ENCODE measurements around the gene POC1B. TPM values are rescaled to one million over a fixed set of nuclear protein-coding genes. Genes with fewer than 3 reads are reported as not detected.

POC1B gene
- total RNA-seq, 4 donors from 2014 or later = 24.3 to 42.9 (median 31.1) TPM

GRCh38 chr12:89386138-89386537 lies 139.7 kb downstream of the POC1B start:
- H3K4me3 ChIP-seq = no peak overlapping the region
- TF ChIP-seq POLR2A (IDR thresholded peaks at IDR 0.05) (peak in 1 of 2 donors; percentile 46), CTCF (IDR thresholded peaks at IDR 0.05) (no peak)
- DNase-seq = peak in 1 of 3 donors; percentile 62
- no peaks in the 10 kb centered on the region for H3K9me3 ChIP-seq
- H3K27ac ChIP-seq = peak overlapping the region in 3 of 4 donors; percentile 29 to 79 (median 61)
- peaks cover 0 to 30% (median 13%) of the 10 kb centered on the region in 4 donors for H3K4me1 ChIP-seq
- no peaks in the 10 kb centered on the region for H3K27me3 ChIP-seq
- no peaks in the 10 kb centered on the region for H3K36me3 ChIP-seq

DNA sequence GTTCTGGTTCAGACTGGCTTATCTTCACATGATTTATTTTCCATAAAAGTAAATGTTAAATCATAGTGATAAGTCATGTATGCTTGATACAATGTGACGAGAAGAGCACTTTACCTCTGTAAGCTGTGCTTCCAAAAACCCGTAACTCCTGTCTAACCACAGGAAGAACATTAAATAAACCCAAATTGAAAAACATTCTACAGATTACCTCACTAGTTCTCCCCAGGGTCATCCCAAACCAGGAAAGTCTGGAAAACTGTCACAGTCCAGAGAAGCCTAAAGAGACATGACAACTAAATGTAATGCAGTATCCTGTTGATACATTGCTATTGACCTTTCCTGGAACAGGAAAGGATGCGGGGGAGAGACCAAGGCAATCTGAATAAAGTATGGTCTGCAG lies 141.0 kb downstream of the POC1B start:
- no peak for DNase-seq
- H3K27me3 ChIP-seq = no peaks in the 10 kb centered on the region
- H3K4me1 ChIP-seq = peaks cover 0 to 34% (median 13%) of the 10 kb centered on the region in 4 donors
- H3K27ac ChIP-seq = peak overlapping the region; percentile 1 to 79 (median 54)
- no peaks in the 10 kb centered on the region for H3K36me3 ChIP-seq
- TF ChIP-seq CTCF (IDR thresholded peaks at IDR 0.05) = no peak
- no peak for TF ChIP-seq POLR2A (IDR thresholded peaks at IDR 0.05)
- H3K4me3 ChIP-seq = no peak overlapping the region
- H3K9me3 ChIP-seq = no peaks in the 10 kb centered on the region

DNA sequence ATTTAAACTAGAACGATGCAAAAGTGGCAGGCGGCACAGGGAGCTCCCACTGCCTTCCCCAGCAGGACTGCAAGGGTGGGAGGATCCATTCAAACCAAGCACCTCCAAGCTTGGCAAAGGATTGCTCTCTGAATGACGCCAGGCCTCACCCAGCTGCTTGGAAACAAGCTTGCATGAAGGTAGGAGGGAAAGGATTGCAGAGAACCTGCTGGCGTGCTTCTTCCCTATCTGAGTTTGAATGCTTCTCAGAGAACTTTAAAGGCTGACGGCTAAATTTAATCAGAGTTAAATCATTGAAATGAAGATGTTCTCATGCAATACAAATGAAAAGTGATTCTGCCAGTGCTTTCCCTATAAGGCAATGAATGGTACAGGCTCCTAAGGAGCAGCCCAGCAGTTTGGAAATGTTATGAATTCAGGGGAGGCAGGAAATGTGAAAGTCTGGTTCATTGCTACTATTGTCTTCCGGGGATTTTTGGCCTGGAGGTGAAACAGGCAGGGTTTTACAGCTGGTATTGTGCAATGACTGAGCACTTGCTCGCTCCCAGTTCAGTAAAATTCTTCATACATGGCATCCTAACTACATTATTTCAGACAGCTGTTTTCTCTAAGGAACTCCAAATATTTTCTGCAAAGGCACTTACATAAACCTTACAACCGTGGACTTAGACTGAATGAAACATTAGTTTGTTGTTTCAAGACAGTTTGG lies 141.6 kb downstream of the POC1B start:
- no peak overlapping the region for H3K4me3 ChIP-seq
- no peaks in the 10 kb centered on the region for H3K9me3 ChIP-seq
- DNase-seq = no peak
- no peaks in the 10 kb centered on the region for H3K36me3 ChIP-seq
- no peak for TF ChIP-seq CTCF (IDR thresholded peaks at IDR 0.05)
- no peak for TF ChIP-seq POLR2A (IDR thresholded peaks at IDR 0.05)
- H3K4me1 ChIP-seq = peaks cover 0 to 34% (median 13%) of the 10 kb centered on the region in 4 donors
- peak overlapping the region; percentile 26 to 79 (median 54) for H3K27ac ChIP-seq
- H3K27me3 ChIP-seq = no peaks in the 10 kb centered on the region

GRCh38 chr12:89383235-89384049 lies 142.4 kb downstream of the POC1B start:
- H3K4me3 ChIP-seq = no peak overlapping the region
- H3K36me3 ChIP-seq = no peaks in the 10 kb centered on the region
- H3K4me1 ChIP-seq = peaks cover 0 to 34% (median 13%) of the 10 kb centered on the region in 4 donors
- H3K27ac ChIP-seq = peak overlapping the region; percentile 26 to 79 (median 54)
- DNase-seq = no peak
- H3K27me3 ChIP-seq = no peaks in the 10 kb centered on the region
- H3K9me3 ChIP-seq = no peaks in the 10 kb centered on the region
- TF ChIP-seq POLR2A (IDR thresholded peaks at IDR 0.05) (no peak), CTCF (IDR thresholded peaks at IDR 0.05) (no peak)

- DNase-seq = no peak
- TF ChIP-seq POLR2A (IDR thresholded peaks at IDR 0.05) (no peak), CTCF (IDR thresholded peaks at IDR 0.05) (no peak)
- no peak overlapping the region for H3K4me3 ChIP-seq
- peaks cover 0 to 34% (median 16%) of the 10 kb centered on the region in 4 donors for H3K4me1 ChIP-seq
- no peaks in the 10 kb centered on the region for H3K27me3 ChIP-seq
- H3K36me3 ChIP-seq = no peaks in the 10 kb centered on the region
- H3K9me3 ChIP-seq = no peaks in the 10 kb centered on the region
- peak overlapping the region in 1 of 4 donors; percentile 61 for H3K27ac ChIP-seq
These were observed 143.5 kb downstream of the POC1B start for GRCh38 chr12:89382328-89382727.

All from Peyer's patch (tissue), 4 donors.